Activated CD4-positive, alpha-beta T cell treated with anti-CD3 and anti-CD28 coated beads, Interleukin-2, amount 50 U/mL, for 16 hours (primary cell): ENCODE results near the gene CEP63.

ENCODE experiments used
- DNase-seq: peaks from one replicate; pipeline ENCODE4 v3.0.0-alpha.2; 2020

Gene CEP63

GRCh38 chr3:134485718-134486576, at the start of gene CEP63, which contains the start of gene ANAPC13:
Gene CEP63 (plus strand): TSS chr3:134486057. CDS start chr3:134495321, 9,264 bp downstream.
Gene ANAPC13 (minus strand): TSS chr3:134485985. CDS start chr3:134482904, 3,081 bp downstream.
- peak; percentile 97 for DNase-seq

- DNase-seq, result no peak
Measured at GRCh38 chr3:134437211-134437752, 48.6 kb upstream of the CEP63 start.

DNA sequence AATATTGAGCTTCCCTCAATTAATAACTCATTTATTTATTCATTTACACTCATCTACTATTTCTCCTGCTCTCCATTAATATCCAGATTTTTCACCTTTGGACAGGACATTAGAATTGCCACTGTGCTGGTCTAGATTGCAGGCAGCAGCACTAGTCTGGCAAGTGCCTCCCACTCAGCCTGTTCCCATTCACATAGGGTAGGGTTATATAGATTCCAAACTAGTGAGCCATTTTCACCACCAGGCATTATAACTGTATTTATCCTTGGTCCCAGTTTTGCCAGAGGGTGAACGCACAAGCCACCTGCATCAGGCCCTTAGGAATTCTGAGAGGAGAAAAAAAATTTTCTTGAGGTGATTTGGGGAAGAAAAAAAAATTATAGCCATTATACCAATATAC, 44.5 kb upstream of the CEP63 start:
- DNase-seq, result no peak

- DNase-seq, result no peak
Measured at GRCh38 chr3:134441821-134442220, 44.0 kb upstream of the CEP63 start.

DNA sequence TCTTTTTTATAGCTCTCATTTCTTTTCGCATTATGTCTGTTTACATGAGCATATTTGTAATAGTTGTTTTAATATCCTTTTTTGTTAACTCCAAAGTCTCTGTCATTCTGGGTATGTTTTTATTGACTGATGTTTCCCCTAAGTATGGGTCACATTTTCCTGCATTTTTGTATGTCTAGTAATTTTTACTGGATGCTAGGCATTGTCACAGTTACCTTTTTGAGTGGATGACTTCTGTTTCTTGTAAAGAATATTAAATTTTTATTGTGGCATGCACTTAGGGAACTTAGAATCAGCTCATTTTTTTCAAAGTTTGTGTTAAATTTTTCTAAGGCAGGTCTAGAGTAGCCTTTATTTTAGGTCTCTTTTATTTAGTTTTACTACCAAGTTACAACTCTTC, 40.8 kb upstream of the CEP63 start:
- DNase-seq, result no peak

DNA sequence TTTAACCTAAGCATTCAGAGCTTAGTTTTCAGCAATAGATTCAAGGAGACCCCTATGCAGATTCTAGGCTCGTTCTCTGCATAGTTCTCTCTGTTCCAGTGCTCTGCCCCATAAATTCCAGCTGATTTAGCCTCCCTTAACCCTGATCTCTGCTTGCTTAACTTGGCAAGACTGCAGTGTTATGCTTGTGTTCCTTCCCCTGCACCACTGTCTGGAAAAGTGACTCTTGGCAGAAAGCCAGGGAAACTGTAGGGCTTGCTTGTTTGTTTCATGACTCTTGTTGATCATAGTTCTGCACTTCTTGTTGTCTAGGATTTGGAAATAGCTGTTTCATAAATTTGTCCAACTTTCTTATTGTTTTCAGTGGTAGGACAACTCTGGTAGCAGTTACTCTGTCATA, 40.2 kb upstream of the CEP63 start:
- DNase-seq, result no peak

- DNase-seq, result no peak
Measured at GRCh38 chr3:134446800-134447199, 39.1 kb upstream of the CEP63 start.

- no peak for DNase-seq
Measured at GRCh38 chr3:134447351-134447750, 38.5 kb upstream of the CEP63 start.

DNA sequence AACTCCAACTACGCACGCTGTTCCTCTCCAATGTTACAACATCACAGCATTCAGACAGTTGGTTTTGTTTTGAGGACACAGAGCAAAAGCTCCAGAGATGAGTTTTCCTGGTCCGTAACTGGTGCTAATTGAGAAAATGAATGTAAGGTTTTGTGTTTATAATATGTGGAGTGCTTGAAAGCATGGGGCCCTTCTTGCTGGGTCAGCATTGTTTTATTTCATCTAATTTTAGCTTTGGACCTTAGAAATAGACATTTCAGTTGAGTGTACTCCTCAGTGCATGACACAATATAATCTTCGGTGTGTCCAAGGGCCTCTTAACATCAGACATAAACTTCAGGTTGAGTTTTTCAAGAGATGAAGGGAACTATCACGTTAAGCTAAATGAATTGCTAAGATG, 37.2 kb upstream of the CEP63 start:
- DNase-seq, result no peak

DNA sequence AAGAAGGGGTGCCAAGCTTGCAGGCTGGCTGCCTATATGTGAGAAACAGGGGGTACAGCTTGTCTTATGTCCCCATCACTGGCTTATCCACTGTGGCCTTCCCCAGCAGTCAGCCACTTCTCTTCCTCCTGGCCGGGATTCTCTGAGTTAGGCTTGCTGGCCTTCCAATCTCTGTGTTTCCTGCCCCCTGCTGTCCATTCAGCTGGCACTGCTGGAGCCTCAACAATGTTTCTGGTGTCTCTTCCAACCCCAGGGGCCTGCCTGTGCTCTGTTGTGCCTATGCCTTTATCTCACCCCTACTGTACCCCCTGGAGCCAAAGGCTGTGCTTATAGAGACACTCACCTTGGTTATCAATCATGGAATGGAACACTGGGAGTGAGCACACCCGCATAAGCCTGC, 36.6 kb upstream of the CEP63 start:
- no peak for DNase-seq

- no peak for DNase-seq
Measured at GRCh38 chr3:134449951-134450350, 35.9 kb upstream of the CEP63 start.

- no peak for DNase-seq
Measured at GRCh38 chr3:134453631-134454030, 32.2 kb upstream of the CEP63 start.

DNA sequence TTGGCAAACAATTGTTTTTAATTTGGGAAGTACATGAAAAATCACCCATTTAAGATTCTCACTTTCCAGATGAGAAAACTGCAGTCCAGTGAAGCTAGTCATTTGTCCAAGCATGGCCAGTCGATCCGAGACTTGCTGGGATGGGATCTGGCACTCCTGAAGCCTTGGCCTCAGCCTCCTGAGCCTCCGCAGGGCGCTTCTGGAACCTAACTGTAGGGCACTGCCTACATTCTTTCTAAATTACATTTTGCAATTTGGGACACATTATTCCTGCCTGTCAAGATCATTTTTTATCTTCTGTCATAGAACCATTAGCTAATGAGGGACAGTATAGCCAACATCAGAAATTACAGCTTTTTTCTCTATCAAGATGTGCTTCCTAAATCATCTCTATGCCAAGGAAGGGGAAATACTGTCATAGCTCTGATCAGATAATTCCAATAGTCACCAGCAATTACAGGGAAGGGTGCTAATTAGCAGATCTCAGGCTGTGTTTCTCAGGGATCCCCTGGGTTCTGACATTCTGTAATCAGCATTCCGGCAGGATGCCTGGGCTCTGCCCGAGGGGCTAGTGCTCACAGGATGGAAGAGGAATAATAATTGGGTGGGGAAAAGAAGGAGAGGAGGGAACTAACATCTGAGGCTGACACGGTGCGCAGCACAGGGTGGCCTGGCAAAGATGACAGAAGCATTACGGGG, 28.3 kb upstream of the CEP63 start:
- DNase-seq, result no peak

DNA sequence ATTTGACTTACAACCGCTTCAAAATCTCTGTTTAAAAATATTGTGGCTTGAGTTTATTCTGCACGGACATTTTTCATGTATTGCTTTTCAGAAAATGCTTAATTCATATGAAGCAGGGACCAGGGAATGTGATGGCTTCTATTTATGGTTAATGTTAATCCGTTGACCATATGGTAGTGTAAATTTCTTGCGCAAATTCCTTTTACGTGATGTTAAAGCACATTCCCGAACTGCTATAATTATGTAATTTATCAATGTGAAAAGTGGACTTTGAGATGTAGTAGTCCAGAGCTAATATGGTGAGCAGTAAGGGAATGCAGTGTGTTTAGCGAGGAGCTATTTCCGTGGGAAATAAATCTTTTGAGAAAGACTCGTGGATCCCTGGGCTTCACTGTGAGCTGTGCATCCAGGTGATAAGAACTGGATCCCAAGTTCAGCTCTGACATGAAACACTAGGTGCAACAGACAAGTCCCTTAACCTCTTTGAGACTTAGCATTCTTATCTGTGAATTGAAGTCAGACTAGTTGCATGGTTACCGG, 27.4 kb upstream of the CEP63 start:
- no peak for DNase-seq

- no peak for DNase-seq
Measured at GRCh38 chr3:134459562-134459961, 26.3 kb upstream of the CEP63 start.

DNA sequence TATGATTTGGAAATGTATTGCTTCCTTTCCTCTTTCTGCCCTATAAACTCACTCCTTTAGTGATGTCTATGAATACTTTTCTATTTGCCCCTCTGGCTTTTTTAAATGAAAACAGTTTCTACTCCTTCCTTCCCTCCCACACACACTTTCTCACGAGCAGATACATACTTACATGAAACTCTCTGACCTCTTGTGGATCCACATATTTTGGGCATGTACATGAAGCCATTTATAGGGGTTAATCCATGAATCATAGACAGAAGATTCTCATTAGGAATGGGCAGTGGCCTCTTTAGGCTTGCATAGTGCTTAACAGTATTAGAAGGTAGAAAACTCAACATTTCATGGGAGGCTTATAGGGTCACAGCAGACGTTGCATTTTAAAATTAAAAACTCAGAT, 24.9 kb upstream of the CEP63 start:
- no peak for DNase-seq

- no peak for DNase-seq
Measured at GRCh38 chr3:134462331-134462941, 23.4 kb upstream of the CEP63 start.

- no peak for DNase-seq
Measured at GRCh38 chr3:134463676-134464063, 22.2 kb upstream of the CEP63 start.

- no peak for DNase-seq
Measured at GRCh38 chr3:134464064-134464688, 21.7 kb upstream of the CEP63 start.

GRCh38 chr3:134464689-134465365, 21.0 kb upstream of the CEP63 start:
- DNase-seq, result no peak

GRCh38 chr3:134466331-134466730, 19.5 kb upstream of the CEP63 start:
- DNase-seq, result no peak

- no peak for DNase-seq
Measured at GRCh38 chr3:134468519-134468918, 17.3 kb upstream of the CEP63 start.
